ENCODE results near the gene RRP8. TPM values are rescaled to one million over a fixed set of nuclear protein-coding genes. Genes with fewer than 3 reads are reported as not detected.

The RRP8 gene
- total RNA-seq, 2 experiments from 2014 or later: 23.0 to 27.1 TPM

DNA sequence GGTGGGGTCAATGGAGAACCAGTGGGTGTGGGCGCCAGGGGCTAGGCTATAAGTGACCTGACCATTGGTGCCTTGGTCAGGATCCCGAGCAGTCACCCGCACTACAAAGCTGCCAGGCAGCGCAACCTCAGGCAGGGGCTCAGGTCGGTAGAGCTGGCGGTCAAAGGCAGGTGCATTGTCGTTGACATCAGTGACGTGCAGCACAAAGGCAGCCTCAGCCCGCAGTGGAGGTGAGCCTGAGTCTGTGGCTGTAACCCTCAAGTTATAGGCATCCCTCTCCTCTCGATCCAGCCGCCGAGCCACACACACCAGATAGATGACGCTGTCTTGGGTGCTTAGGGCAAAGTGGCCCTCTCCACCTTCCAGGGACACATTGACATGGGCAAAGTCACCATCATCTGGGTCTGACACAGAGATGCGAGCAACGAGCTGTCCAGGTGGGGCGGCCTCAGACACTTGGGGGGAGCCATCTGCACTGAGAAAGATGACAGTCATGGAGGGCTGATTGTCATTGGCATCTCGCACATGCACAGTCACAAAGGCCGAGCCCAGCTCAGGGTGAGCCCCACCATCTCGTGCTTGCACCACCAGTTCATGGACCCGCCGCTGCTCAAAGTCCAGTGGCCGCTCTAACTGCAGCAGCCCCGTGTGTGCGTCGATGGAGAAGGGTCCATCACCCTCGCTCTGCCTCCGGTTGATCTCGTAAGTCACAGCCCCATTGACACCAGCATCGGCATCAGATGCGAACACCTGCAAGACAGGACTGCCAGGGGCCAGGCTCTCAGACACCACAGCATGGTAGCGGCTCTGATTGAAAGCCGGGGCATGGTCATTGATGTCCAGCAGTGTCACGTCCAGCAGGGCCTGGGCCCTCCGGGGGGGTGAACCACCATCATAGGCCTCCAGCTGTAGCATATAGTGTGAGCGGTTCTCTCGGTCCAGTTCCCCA, 36.9 kb upstream of the RRP8 start:
- CTCF ChIA-PET: interaction anchor here (0.9 to 2.3 kb wide), 4 partner anchors 9 to 48 kb away, joined by 3 to 7 read pairs (median 5); no protein-coding TSS in a partner anchor
- POLR2A ChIA-PET: no interaction called here

DNA sequence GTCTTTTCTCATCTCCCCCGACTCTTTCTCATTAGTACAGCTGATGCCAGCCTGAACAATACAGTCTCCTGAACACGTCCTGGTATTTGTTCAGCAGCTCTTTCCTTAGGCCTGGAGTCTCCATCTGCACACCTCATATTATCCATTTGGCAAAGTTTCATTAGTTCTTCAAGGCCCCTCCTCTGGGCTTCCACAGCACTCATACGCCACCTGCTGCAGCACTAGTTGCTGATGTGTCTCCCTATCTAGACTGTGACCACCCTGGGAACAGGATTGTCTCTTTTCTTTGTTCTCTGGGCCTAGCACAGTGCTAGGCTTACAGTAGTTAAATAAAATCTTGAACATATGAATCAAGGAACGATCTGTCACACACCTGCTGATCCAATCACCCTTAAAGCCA, 35.0 kb upstream of the RRP8 start:
- H3K36me3 Mint-ChIP-seq (ENCODE audit: low read depth): no peaks in the 10 kb centered on the region
- H3K27me3 Mint-ChIP-seq: no peaks in the 10 kb centered on the region
- ChIA-PET POLR2A (interaction anchor here (0.8 kb wide), 1 partner anchor 14 kb away, joined by 3 read pairs; no protein-coding TSS in a partner anchor), CTCF (interaction anchor here (0.9 to 1.8 kb wide), 6 partner anchors 9 to 108 kb away, joined by 3 to 6 read pairs (median 4); partner anchors contain the start of gene TPP1)
- no peak overlapping the region for H3K27ac Mint-ChIP-seq
- H3K4me3 Mint-ChIP-seq: no peak overlapping the region
- H3K9me3 Mint-ChIP-seq: no peaks in the 10 kb centered on the region
- no peak for DNase-seq
- H3K4me1 Mint-ChIP-seq: no peaks in the 10 kb centered on the region

More for the DNA sequence above, 36.9 kb upstream of the RRP8 start:
- Mint-ChIP-seq H3K27ac (no peak overlapping the region), H3K27me3 (no peaks in the 10 kb centered on the region), H3K36me3 (ENCODE audit: low read depth) (no peaks in the 10 kb centered on the region), H3K4me1 (no peaks in the 10 kb centered on the region), H3K4me3 (no peak overlapping the region), H3K9me3 (no peaks in the 10 kb centered on the region)
- no peak for DNase-seq

DNA sequence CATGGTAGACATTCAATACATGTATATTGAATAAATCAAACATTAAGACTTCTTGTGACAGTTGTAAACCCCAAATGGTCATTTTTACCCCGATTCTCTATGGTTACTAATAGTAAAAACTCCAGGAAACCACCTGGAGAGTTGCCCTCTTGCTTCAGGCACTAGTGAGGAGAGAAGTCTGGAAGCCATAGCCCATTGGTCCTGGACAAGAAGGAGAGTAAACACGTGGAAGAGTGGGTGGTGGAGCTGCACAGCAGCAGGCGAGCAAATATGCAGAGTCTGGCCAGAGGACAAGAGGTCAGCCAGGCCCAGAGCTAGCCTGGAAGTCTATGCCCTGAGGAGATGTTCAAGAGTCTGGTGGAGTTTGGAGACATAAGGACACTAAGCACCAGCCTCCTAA, 34.5 kb upstream of the RRP8 start:
- Mint-ChIP-seq H3K4me3 (no peak overlapping the region), H3K4me1 (no peaks in the 10 kb centered on the region), H3K27ac (no peak overlapping the region), H3K36me3 (ENCODE audit: low read depth) (no peaks in the 10 kb centered on the region), H3K27me3 (no peaks in the 10 kb centered on the region), H3K9me3 (no peaks in the 10 kb centered on the region)
- no peak for DNase-seq
- ChIA-PET POLR2A (no interaction called here), CTCF (interaction anchor here (0.9 to 1.8 kb wide), 6 partner anchors 9 to 107 kb away, joined by 3 to 4 read pairs (median 4); partner anchors contain the start of gene TPP1)

DNA sequence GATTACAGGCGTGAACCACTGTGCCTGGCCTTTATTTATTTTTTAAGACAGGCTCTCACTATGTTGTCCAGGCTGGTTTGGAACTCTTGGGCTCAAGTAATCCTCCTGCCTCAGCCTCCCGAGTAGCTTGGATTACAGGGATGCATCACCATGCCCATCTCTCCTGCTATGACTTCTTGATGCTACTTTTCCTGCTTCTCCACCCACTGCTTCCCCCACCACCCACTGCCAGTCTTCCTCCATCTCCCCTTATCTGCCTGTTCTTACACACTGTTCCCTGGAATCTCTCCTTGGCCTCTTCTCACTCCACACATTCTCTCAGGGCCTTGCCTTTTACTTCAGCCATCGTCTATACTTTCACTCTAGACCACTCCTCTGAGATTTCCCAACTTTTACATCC, 33.1 kb upstream of the RRP8 start:
- ChIA-PET POLR2A (no interaction called here), CTCF (interaction anchor here (1.1 to 1.6 kb wide), 2 partner anchors 11 to 106 kb away, joined by 3 to 4 read pairs; no protein-coding TSS in a partner anchor)
- H3K4me1 Mint-ChIP-seq: peaks cover 5% of the 10 kb centered on the region

DNA sequence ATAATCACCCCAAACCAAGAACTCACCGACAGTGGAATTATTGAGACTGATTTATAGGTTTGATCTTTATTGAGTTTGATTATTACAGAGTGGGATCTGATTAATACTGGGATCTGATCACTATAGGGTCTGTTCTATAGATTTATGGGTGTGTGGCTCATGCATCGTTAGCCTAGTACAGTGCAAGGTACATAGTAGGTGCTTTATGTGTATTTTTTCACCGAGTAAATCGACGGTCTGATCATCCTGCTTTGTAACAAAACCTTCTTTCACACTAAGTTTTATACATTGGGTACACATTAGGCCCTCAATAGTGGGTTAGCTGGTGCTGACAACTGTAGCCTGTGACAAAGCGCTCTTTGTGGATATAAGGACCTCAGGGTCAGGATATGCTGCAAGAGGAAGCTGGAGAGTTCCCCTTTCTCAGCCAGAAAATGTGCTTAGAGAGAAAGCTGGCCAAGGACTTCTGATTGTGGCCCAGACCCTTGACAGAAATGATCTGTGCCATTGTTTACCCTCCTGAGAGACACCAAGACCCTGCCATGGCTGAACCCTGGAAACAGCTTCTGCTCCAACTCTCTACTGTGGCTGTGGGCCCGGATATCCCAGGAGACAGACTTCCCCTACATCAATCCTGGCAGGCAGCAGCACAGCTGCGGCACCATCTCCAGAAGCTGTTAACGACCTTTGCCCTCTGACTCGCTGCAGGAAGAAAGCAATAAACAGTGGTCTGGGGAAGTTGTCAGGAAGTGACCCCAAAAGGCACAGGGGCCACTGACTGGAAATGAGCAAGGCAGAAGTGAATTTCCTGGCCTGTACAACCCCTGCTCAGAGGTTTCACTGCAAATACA, 31.9 kb upstream of the RRP8 start:
- no peak for DNase-seq
- H3K4me3 Mint-ChIP-seq: no peak overlapping the region
- no peaks in the 10 kb centered on the region for H3K27me3 Mint-ChIP-seq
- POLR2A ChIA-PET: no interaction called here
- H3K27ac Mint-ChIP-seq: no peak overlapping the region
- no peaks in the 10 kb centered on the region for H3K36me3 Mint-ChIP-seq (ENCODE audit: low read depth)
- CTCF ChIA-PET: interaction anchor here (0.9 to 1.8 kb wide), 3 partner anchors 13 to 104 kb away, joined by 3 to 4 read pairs (median 4); partner anchors contain the start of gene TPP1
- H3K9me3 Mint-ChIP-seq: no peaks in the 10 kb centered on the region
- H3K4me1 Mint-ChIP-seq: peaks cover 5% of the 10 kb centered on the region

More for the DNA sequence above, 33.1 kb upstream of the RRP8 start:
- H3K27me3 Mint-ChIP-seq: no peaks in the 10 kb centered on the region
- no peak overlapping the region for H3K4me3 Mint-ChIP-seq
- DNase-seq: no peak
- no peak overlapping the region for H3K27ac Mint-ChIP-seq
- H3K36me3 Mint-ChIP-seq (ENCODE audit: low read depth): no peaks in the 10 kb centered on the region
- no peaks in the 10 kb centered on the region for H3K9me3 Mint-ChIP-seq

DNA sequence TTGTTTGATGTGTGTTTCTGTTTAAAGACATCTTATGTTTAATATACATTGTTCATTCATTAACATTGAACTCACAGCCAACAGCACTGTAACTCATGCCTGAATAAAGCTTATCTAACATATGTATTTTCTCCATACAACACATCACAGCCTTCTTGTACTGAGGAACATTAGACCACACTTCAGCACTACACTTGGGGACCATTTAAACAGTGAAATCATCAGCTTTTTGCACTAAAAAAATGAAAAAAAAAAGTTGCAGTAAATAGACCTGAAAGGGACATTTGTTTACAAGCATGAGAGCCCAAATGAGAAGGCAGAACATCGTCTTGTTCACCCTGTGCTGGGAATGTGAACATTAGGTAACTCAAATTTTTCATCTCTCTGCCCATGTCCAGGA, 31.1 kb upstream of the RRP8 start:
- CTCF ChIA-PET: interaction anchor here (0.9 to 1.8 kb wide), 2 partner anchors 14 to 15 kb away, joined by 3 to 4 read pairs; partner anchors contain the start of gene TPP1

DNA sequence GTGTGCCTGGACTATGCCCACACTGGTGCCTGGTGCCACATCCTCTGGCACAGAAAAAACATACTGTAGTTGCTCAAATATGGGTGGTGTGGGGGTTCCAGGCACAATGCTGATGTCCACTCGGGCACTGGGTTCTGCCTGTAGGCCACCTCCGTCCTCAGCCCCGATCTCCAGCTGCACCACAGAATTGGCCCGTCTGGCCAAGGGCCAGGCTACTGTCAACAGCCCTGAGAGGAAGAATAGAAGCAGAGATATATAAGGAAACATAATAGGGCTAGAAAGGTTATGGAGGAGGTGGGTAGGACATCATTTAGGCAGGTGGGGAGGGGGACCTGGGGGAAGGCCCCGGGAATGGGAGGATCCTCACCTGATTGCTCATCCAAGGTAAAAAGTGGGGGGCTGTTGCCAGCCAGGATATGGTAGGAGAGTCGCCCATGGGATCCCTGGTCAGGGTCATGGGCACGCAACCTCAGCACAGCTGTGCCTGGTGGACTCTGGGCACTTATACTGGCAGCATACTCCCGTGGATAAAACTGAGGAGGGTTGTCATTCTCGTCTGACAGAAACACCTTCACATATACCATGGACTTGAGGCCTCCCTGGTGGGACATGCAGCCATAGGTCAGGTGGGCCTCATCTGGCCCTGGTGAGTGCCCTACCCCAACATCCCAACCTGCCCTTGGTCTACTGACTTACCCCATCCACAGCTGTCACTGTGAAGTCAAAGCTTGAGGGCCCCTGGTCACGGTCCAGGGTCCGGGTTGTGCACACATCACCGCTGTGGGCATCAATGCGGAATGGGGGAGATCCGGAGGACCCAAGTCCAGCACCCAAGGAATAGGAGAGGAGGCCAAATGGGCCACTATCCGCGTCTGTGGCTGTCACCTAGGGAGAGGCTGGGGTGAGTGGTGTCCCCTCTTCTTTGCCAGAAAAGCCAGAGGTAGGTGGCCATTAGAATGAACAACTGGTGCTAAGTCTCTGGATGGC, 30.3 kb upstream of the RRP8 start:
- POLR2A ChIA-PET: no interaction called here
- Mint-ChIP-seq H3K27ac (no peak overlapping the region), H3K27me3 (no peaks in the 10 kb centered on the region), H3K4me1 (peaks cover 5% of the 10 kb centered on the region), H3K4me3 (no peak overlapping the region), H3K36me3 (ENCODE audit: low read depth) (no peaks in the 10 kb centered on the region), H3K9me3 (no peaks in the 10 kb centered on the region)
- no peak for DNase-seq
- CTCF ChIA-PET: interaction anchor here (0.9 to 1.8 kb wide), 2 partner anchors 14 to 15 kb away, joined by 3 to 4 read pairs; partner anchors contain the start of gene TPP1

More for the DNA sequence above, 31.1 kb upstream of the RRP8 start:
- POLR2A ChIA-PET: no interaction called here
- Mint-ChIP-seq H3K4me3 (no peak overlapping the region), H3K27ac (no peak overlapping the region), H3K4me1 (peaks cover 5% of the 10 kb centered on the region), H3K9me3 (no peaks in the 10 kb centered on the region), H3K36me3 (ENCODE audit: low read depth) (no peaks in the 10 kb centered on the region), H3K27me3 (no peaks in the 10 kb centered on the region)
- no peak for DNase-seq

DNA sequence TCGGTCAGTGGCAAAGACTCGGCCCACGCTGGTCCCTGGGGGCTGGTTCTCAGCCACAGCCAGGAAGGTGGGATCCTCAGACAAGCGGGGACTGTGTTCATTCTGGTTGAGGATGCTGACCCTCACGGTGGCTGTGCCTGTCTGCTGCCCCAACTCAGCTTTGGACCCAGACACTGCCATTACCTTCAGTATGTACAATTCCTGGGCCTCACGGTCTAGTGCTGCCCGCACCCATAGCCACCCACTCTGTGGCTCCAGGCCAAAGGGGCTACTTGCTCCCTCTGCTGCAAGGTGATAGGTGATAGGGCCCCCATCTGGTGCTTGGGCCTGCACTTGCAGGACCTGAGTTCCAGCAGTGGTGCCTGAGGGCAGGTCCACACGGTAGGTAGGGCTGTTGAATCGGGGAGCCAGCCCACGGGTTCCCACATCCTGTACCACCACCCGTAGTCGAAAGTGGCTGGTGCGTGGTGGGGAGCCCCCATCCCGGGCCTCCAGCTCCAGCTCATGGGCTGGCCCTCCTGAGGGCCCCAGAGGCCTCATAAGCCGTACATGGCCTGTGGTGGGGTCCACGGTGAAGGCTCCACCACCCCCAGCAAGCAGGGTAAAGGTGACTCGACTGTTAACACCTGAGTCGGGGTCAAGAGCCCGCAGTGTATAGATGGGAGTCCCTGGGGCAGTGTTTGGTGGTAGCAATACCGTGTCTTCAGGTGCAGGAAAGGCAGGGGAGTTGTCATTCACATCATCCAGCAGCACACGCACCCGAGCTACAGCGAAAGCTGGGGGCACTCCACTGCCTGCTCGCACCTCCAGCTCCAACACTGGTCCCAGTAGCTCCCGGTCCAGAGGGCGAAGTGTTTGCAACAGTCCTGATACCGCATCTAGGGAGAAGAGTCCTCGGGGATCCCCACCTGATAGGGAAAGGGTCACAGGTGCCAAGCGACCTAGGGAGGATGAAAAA, 29.0 kb upstream of the RRP8 start:
- Mint-ChIP-seq H3K36me3 (ENCODE audit: low read depth) (no peaks in the 10 kb centered on the region), H3K4me3 (no peak overlapping the region), H3K9me3 (no peaks in the 10 kb centered on the region), H3K27ac (no peak overlapping the region), H3K4me1 (peaks cover 15% of the 10 kb centered on the region), H3K27me3 (no peaks in the 10 kb centered on the region)
- POLR2A ChIA-PET: no interaction called here
- CTCF ChIA-PET: interaction anchor here (1.3 to 2.2 kb wide), 4 partner anchors 8 to 17 kb away, joined by 4 to 11 read pairs (median 6); partner anchors contain the start of gene TPP1
- DNase-seq: no peak

DNA sequence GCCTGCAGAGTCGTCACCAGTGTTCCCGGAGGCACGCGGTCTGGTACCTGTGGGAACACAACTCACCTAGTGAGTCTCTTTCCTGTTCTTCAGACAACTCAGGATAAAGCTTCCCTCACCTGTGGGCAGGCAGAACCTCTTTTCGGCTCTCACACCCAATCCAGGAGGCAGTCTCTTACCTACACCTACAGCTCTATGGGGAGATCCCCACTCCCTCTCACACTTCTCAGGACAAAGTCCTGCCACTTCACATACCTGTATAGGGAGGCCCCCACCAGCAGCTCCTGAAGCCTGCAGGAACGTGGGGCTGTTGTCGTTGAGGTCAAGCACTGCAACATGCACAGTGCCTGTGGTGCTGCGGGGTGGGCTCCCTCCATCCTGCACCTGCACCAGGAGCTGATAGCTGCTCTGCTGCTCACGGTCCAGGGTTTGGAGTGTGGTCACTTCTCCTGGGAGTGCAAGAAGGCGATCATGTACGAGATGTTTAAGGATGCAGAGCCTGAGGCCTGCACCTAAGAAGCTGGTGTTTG, 28.0 kb upstream of the RRP8 start:
- H3K27ac Mint-ChIP-seq: no peak overlapping the region

DNA sequence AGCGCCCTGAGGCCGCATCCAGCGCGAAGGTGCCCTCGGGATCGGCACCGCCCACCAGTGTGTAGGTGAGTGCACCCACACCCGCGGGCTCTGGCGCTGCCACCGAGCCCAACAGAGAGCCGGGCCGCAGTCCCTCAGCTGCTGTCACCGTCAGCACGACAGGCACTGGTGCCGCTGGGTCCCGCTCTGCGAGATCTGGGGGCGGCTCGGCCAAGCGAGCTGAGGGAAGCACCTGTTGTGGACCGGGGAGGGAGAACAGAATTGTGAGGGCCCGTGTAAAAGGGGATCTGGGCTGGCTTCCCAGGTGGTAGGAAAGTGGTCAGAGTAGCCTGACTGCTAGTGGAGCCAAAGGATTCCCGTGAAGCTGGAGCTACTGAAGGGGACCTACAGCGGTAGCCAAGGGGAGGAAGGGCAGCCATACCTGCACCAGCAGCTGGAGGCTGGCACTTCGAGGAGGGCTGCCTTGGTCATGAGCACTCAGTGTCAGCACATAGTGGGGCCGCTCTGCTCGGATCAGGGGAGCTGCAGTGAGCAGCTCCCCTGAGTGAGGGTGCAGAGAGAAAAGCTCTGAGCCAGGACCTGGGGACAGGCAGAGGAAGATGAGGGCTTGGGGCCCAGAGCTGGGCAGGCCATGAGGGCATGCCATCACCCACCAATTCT, 27.3 kb upstream of the RRP8 start:
- CTCF ChIA-PET: interaction anchor here (0.6 to 2.2 kb wide), 7 partner anchors 9 to 51 kb away, joined by 3 to 11 read pairs (median 5); partner anchors contain the start of gene TPP1
- no peaks in the 10 kb centered on the region for H3K36me3 Mint-ChIP-seq (ENCODE audit: low read depth)
- H3K27ac Mint-ChIP-seq: no peak overlapping the region
- no peak overlapping the region for H3K4me3 Mint-ChIP-seq
- no peak for DNase-seq
- no peaks in the 10 kb centered on the region for H3K9me3 Mint-ChIP-seq
- no peaks in the 10 kb centered on the region for H3K27me3 Mint-ChIP-seq
- POLR2A ChIA-PET: no interaction called here
- H3K4me1 Mint-ChIP-seq: peaks cover 27% of the 10 kb centered on the region

More for the DNA sequence above, 28.0 kb upstream of the RRP8 start:
- CTCF ChIA-PET: interaction anchor here (0.9 to 2.2 kb wide), 6 partner anchors 9 to 50 kb away, joined by 3 to 11 read pairs (median 4); partner anchors contain the start of gene TPP1
- no peak overlapping the region for H3K4me3 Mint-ChIP-seq
- no peak for DNase-seq
- no peaks in the 10 kb centered on the region for H3K36me3 Mint-ChIP-seq (ENCODE audit: low read depth)
- peaks cover 25% of the 10 kb centered on the region for H3K4me1 Mint-ChIP-seq
- no peaks in the 10 kb centered on the region for H3K9me3 Mint-ChIP-seq
- POLR2A ChIA-PET: no interaction called here
- no peaks in the 10 kb centered on the region for H3K27me3 Mint-ChIP-seq
